Endothelial cell of umbilical vein (primary cell): ENCODE results near the gene ANO4. TPM values are rescaled to one million over a fixed set of nuclear protein-coding genes. Genes with fewer than 3 reads are reported as not detected.

ENCODE experiments used
- BruUV-seq: library from RNA; stranded (reverse); fragments of 400-500 nt; replicated peaks from 2 replicates; lab custom pipeline; 2021; lab: Mats Ljungman, UMichigan
- CTCF ChIA-PET: fragments of 300-600, 350-600 bp; sonication (Branson Sonifier 250); formaldehyde crosslinking; loops from one replicate; lab custom pipeline; 2021; ENCODE audit warnings: antibody characterized with exemption, inconsistent platforms; lab: Charles Lee
- POLR2A ChIA-PET: fragments of 300-600, 350-600 bp; sonication (Branson Sonifier 250); formaldehyde crosslinking; loops from one replicate; lab custom pipeline; 2021; ENCODE audit warnings: antibody characterized with exemption, inconsistent platforms; lab: Charles Lee
- DNase-seq: peaks from one replicate; pipeline ENCODE4 v3.0.0-alpha.2; 2011; ENCODE audit warnings: low read depth, low spot score
- FAIRE-seq: peaks from 2 replicates; lab custom pipeline; 2011; peaks lifted over from hg19 to GRCh38; lab: Jason Lieb, UNC
- H2AFZ ChIP-seq: 2 replicates; pipeline ENCODE4 v1.6.0; 2012; ENCODE audit warnings: low read depth, low read length, control low read depth, inconsistent platforms
- H3K27ac ChIP-seq: 2 replicates; pipeline ENCODE4 v1.5.1; 2011; ENCODE audit warnings: low read depth, mild to moderate bottlenecking, control low read depth, low read length, moderate library complexity; ENCODE audit not compliant: insufficient read depth
- H3K27me3 ChIP-seq, 2 experiments: 2 replicates each; pipeline versions ENCODE4 v1.6.0 to v1.6.1; 2011; ENCODE audit warnings: low read length in 2 of 2, mixed read lengths in 1 of 2; ENCODE audit not compliant: control insufficient read depth in 2 of 2, insufficient read depth in 2 of 2
- H3K36me3 ChIP-seq, 2 experiments: 2 replicates in 1 of 2; 3 replicates in 1 of 2; pipeline ENCODE4 v1.5.1; 2011; ENCODE audit warnings: low read length in 2 of 2, mild to moderate bottlenecking in 1 of 2, moderate library complexity in 1 of 2; ENCODE audit not compliant: control insufficient read depth in 2 of 2, insufficient read depth in 2 of 2; ENCODE audit errors: extremely low read depth in 1 of 2
- H3K4me1 ChIP-seq: 3 replicates; pipeline ENCODE4 v1.5.1; 2011; ENCODE audit warnings: mild to moderate bottlenecking, low read length; ENCODE audit not compliant: control insufficient read depth, insufficient read depth; ENCODE audit errors: extremely low read depth
- H3K4me2 ChIP-seq: 2 replicates; pipeline ENCODE4 v1.6.1; 2011; ENCODE audit warnings: low read length, control low read depth, mixed read lengths; ENCODE audit not compliant: insufficient read depth
- H3K4me3 ChIP-seq, 3 experiments: fragments of 200-600 bp in 1 of 3; sonication (generic), shearing (Covaris generic) in 1 of 3; replicated peaks in 1 of 3; 2 replicates each; pipeline ENCODE4 v1.5.1; 2011 to 2016; ENCODE audit warnings: control low read depth in 3 of 3, low read length in 3 of 3, mild to moderate bottlenecking in 2 of 3, inconsistent platforms in 1 of 3, low read depth in 1 of 3, moderate library complexity in 1 of 3; ENCODE audit not compliant: insufficient read depth in 1 of 3
- H3K79me2 ChIP-seq: 2 replicates; pipeline ENCODE4 v1.6.0; 2012; ENCODE audit warnings: low read length, inconsistent platforms; ENCODE audit not compliant: control insufficient read depth, insufficient read depth
- H3K9ac ChIP-seq: replicated peaks from 2 replicates; pipeline ENCODE3; 2011; ENCODE audit warnings: low read length, control low read depth; ENCODE audit not compliant: insufficient read depth; ENCODE audit errors: extremely low read depth
- H3K9me1 ChIP-seq: replicated peaks from 3 replicates; pipeline ENCODE4 v1.6.0; 2011; ENCODE audit warnings: mild to moderate bottlenecking, low read length; ENCODE audit not compliant: control insufficient read depth, insufficient read depth; ENCODE audit errors: extremely low read depth
- H3K9me3 ChIP-seq: replicated peaks from 2 replicates; pipeline ENCODE4 v1.5.1; 2012; ENCODE audit warnings: low read length, inconsistent platforms; ENCODE audit not compliant: control insufficient read depth, insufficient read depth
- H4K20me1 ChIP-seq: replicated peaks from 2 replicates; pipeline ENCODE3; 2011; ENCODE audit warnings: mild to moderate bottlenecking, low read length; ENCODE audit not compliant: control insufficient read depth, insufficient read depth; ENCODE audit errors: extremely low read depth
- CTCF ChIP-seq, 2 donors: IDR thresholded peaks; 1 replicate in 1 of 2; 2 replicates in 1 of 2; pipeline ENCODE4 v1.5.1; 2011; ENCODE audit warnings: low read length in 2 of 2, mild to moderate bottlenecking in 2 of 2, moderate library complexity in 2 of 2, control low read depth in 1 of 2, inconsistent platforms in 1 of 2, low read depth in 1 of 2; ENCODE audit not compliant: insufficient read depth in 1 of 2; ENCODE audit errors: extremely low read depth in 1 of 2
- EZH2 ChIP-seq: IDR thresholded peaks from 2 replicates; pipeline ENCODE4 v1.6.1; 2012; ENCODE audit warnings: borderline replicate concordance, low read depth, mild to moderate bottlenecking, moderate library complexity, low read length, inconsistent platforms; ENCODE audit not compliant: severe bottlenecking
- FOS ChIP-seq: IDR thresholded peaks from 2 replicates; pipeline ENCODE4 v1.6.1; 2011; ENCODE audit warnings: mild to moderate bottlenecking, low read length, moderate library complexity, borderline replicate concordance; ENCODE audit not compliant: insufficient read depth
- GATA2 ChIP-seq: IDR thresholded peaks from 2 replicates; pipeline ENCODE4 v1.7.0; 2011; ENCODE audit warnings: low read depth, mild to moderate bottlenecking, moderate library complexity, mixed read lengths, low read length; ENCODE audit not compliant: insufficient read length, insufficient read depth
- JUN ChIP-seq: IDR thresholded peaks from 2 replicates; pipeline ENCODE4 v1.6.1; 2011; ENCODE audit warnings: borderline replicate concordance, low read depth; ENCODE audit not compliant: insufficient read length, insufficient read depth
- MAX ChIP-seq: IDR thresholded peaks from 2 replicates; pipeline ENCODE4 v1.6.1; 2011; ENCODE audit not compliant: insufficient read depth, insufficient read length
- MYC ChIP-seq: IDR thresholded peaks from one replicate; pipeline ENCODE4 v1.6.1; 2011; ENCODE audit warnings: mild to moderate bottlenecking, low read depth, low read length
- POLR2A ChIP-seq: IDR thresholded peaks from 2 replicates; pipeline ENCODE4 v1.6.1; 2012; ENCODE audit warnings: low read depth, mild to moderate bottlenecking, control low read depth, low read length
- POLR2AphosphoS5 ChIP-seq: IDR thresholded peaks from 2 replicates; pipeline ENCODE4 v1.6.1; 2012; ENCODE audit warnings: low read depth, mild to moderate bottlenecking, control low read depth, low read length, moderate library complexity; ENCODE audit not compliant: insufficient read depth
- dilution Hi-C: fragments of 300-500 bp; cut with MboI; formaldehyde crosslinking; loops from one replicate; pipeline ENCODE4 v1.15.0; 2019; ENCODE audit warnings: low sequenced_read_pairs; ENCODE audit not compliant: extremely low pct_ligation_motif_present
- intact Hi-C: fragments of 100-400 bp; cut with micrococcal nuclease; formaldehyde crosslinking; loops from one replicate; pipeline ENCODE4 v1.10.0; 2022
- polyA plus RNA-seq, 4 experiments: library from polyadenylated mRNA; depleted of rRNA in 3 of 4; stranded (reverse) in 3 of 4; unstranded in 1 of 4; fragments of >200 nt; gene quantifications; 2 replicates each; pipeline versions ENCODE4 v1.2.1 to v1.2.3, GENCODE V29; 2011 to 2012; ENCODE audit warnings: missing spikeins in 1 of 4
- total RNA-seq: library from RNA; stranded (reverse); gene quantifications from 2 replicates; pipeline ENCODE4 v1.2.3, GENCODE V29; 2021

The ANO4 gene
- total and polyA plus RNA-seq, 2 donors (not counting 3 experiments of a cell fraction or from before 2014, with no cell fraction given), result 0.25 TPM; not detected in 1

- Histone ChIP-seq H3K4me1 (no peaks in the 10 kb centered on the region), H3K9me3 (no peaks in the 10 kb centered on the region), H3K4me3 (no peak overlapping the region), H3K4me2 (no peak overlapping the region), H4K20me1 (no peaks in the 10 kb centered on the region), H2AFZ (no peak overlapping the region), H3K9ac (no peak overlapping the region), H3K27me3 (no peaks in the 10 kb centered on the region), H3K27ac (no peak overlapping the region), H3K79me2 (no peaks in the 10 kb centered on the region), H3K36me3 (no peaks in the 10 kb centered on the region), H3K9me1 (no peaks in the 10 kb centered on the region)
- FAIRE-seq (no peak), DNase-seq (no peak)
- ChIA-PET CTCF (interaction anchor here (1.0 to 1.4 kb wide), 2 partner anchors 490 kb away, joined by 3 to 4 read pairs; no protein-coding TSS in a partner anchor), POLR2A (no interaction called here)
- intact Hi-C loops (no loop called here), dilution Hi-C loops (no loop called here)
- no TSS peak for BruUV-seq
- TF ChIP-seq POLR2A (no peak), CTCF (IDR thresholded peaks at IDR 0.05; ENCODE audit: extremely low read depth in 1 of 2, insufficient read depth in 1 of 2, low read depth in 1 of 2, low read length in 2 of 2) (no peak), POLR2AphosphoS5 (no peak), FOS (no peak), EZH2 (no peak), JUN (no peak), GATA2 (no peak), MYC (no peak), MAX (no peak)
Observed at GRCh38 chr12:100833282-100833681, 38.7 kb downstream of the ANO4 start.
